UCSD-AML1 (cell line): Measurements from ENCODE around the gene UNKL.
A peak's percentile ranks its signal among the peaks of the same experiment; 100 is the strongest.

Experiments used
- DNase-seq: peaks from one replicate; lab custom pipeline; 2025; ENCODE audit not compliant: unreplicated experiment; lab: John Stamatoyannopoulos, UW

The UNKL gene

DNA sequence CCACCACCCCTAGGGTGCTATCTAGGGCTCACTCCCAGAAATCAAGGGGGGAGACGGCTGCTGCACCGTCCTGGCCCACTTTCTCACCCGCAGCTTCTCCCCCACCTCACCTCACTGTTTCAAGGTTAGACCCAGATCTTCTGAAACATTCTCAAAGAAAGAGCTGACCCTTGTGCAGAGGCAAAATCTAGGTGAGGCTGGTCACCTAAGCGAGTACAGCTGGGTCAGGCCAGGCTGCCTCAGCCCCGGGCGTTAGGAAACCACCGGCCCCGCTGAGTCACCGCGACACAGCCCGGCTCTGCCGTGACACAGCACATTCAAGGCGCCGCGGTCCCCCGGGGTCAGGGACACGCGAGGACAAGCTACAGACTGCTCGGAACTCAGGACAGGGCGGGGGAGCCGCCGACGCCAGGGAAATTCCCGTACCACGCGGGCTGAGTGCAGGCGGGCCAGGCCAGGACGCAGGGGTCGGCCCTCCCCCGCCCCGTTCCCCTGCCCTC is 35.6 kb downstream of the UNKL start:
- DNase-seq = peak; percentile 80

DNA sequence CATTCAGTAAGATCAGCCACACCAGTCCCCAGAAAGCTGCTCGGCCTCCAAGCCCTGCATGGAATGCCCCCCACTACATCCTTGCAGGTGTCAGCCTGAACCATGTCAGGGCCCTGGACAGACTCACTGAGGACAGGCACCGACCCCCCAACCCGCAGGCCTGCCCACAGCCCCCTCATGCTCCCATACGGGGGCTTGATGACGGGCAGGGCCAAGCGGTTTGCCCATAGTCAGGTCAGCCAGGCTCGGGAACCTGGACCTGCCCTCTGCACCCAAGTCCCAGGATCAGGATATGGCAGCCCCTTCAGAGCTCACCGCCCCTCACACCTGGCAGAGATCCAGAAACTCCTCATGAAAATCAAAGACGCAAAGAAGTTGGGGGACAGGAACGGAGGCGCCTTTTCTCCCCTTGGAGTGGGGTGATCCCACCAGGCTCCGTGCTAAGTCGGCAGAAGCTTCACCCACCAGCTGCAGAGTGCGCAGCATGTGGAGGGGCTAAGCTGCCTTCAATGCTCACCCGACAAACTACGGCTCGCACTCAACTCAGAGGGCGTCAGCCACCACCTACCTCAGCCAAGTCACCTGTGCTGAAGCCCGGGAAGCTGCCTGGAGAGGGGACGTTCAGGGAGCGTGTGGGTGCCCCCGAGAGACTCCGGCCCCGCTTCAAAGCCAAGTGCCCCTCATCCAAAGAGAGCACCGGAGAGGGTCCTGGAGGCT is 36.3 kb downstream of the UNKL start:
- DNase-seq = no peak

DNA sequence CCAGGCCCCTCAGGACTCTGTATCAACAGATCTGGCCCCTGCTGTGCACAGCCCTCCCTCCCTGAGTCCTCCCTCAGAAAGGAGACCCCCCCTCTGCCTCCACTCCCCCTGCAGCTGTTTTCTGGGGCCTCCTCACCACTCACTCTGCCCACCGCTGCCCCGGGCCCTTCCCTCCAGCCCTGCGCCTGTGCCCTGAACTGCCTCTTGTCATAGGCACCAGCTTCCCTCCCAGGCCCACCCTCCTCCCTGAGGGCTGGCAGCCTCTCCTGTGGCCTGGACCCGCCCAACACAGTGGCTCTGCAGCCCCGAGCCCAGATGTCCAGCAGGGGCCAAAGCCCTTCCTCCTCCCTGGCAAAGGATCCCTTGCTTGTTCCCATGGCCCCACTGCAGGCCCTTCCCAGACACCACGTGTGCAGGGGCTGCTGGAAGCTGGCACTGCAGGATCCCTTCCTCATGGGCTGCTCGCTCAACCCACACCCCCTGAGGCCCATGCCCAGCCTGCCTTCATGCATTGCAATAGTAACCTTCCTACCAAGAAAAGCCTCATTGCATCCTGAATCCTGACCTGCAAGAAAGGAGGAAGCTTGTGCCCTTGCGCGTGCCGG is 37.0 kb downstream of the UNKL start:
- DNase-seq = no peak

DNA sequence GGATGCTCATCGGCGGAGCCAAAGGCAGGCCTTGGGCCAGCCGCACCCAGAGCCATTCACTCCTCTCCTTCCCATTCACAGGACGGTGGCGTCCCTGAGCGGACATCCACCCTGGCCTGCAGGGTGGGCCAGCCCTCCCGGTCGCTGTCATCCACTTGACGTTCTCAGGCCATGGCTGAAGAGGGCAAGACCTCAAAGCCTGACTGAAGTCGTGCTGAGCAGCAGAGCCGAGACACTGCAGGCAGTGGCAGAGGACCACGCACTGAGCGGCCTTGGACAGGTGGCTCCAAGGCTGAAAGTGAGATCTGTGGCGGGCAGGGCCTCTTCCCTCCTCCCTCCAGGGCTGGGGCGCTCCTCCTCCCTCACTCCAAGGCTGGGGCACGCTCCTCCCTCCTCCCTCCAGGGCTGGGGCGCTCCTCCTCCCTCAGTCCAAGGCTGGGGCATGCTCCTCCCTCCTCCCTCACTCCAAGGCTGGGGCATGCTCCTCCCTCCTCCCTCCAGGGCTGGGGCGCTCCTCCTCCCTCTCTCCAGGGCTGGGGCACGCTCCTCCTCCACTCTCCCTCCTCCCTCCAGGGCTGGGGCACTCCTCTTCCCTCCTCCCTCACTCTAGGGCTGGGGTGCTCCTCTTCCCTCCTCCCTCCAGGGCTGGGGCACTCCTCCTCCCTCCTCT is 38.6 kb downstream of the UNKL start:
- DNase-seq = no peak

DNA sequence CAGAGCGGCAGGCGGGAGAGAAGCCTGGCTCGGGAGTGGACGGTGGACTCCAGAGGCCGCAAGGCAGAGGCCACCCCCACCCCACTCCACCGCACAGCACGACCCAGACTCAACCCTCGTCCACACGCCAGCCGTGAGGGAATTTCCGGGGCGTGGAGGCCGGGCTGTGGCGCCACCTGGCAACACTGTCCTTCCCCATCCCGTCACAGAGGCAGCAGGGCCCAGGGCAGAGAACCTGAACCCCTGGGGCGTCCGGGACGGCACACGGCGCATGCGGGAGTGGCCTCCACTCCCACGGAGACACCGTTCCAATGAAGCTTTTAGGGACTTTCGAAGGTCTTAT is 39.2 kb downstream of the UNKL start:
- DNase-seq = no peak

DNA sequence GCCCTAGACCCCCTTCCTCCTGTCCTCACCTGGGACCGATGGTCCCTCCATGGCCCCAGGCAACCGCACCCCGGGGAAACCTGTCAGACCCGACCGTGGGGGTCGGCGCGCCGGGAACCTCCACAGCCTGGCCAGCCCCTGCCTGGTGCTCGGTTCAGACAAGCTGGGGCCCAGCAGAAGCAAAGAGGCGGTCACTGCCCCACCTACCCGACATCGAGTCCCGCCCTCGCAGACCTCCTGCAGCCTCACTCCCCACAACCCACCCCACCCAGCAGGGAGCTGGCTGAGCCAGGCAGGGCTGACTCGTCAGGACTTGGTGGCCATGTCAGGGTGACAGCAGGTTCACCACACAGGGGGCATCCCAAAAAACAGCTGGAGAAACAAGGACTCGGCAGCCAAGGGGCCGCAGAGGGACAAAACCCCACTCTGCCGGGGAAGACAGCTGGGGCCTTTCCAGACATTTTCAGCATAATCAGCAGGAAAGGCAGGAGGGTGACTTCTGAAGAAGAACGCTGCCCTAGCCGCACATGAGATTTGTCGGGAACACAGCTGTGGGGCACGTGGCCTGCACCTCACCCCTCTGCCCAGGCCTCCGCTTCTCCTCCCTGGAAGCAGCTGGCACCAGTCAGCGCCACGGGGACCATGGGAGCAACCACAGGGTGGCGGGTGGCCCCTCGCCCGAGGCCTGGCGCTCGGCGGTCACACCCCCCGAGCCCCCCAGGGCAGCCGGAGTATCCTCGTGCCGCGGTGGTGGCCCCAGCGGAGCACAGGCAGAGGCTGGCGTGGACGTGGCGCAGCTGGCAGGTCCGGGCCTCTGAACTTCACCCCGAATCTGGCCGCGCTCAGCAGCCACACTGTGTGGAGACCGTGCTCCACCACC is 39.8 kb downstream of the UNKL start:
- DNase-seq = no peak

DNA sequence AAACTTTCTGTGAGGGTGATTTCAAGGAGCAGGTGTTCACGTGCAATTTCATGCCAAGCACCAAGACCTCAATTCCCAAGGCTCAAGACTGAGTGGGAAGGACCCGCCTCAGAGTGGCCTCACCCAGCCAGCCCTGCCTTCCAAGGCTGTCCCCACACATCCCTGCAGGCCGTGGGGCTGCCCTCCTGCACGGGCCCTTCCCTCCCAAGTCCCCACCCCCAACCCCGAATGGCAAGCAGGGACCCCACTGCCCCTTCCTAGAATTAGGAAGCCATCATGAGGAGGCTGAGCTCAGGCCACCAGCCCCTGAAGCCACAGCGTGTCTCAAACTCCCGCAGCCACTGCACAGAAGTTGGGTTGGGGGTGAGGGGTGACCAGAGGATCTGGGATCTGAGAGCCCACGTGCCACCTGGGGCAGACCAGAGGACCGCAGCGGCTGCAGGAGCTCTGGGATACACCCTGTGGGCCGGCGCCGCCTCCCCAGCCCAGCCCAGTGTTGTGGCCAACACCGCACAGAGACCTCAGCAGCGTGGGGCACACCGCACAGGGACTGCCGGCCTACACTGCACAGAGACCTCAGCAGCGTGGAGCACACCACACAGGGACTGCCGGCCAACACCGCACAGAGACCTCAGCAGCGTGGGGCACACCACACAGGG is 42.1 kb downstream of the UNKL start:
- DNase-seq = no peak

DNA sequence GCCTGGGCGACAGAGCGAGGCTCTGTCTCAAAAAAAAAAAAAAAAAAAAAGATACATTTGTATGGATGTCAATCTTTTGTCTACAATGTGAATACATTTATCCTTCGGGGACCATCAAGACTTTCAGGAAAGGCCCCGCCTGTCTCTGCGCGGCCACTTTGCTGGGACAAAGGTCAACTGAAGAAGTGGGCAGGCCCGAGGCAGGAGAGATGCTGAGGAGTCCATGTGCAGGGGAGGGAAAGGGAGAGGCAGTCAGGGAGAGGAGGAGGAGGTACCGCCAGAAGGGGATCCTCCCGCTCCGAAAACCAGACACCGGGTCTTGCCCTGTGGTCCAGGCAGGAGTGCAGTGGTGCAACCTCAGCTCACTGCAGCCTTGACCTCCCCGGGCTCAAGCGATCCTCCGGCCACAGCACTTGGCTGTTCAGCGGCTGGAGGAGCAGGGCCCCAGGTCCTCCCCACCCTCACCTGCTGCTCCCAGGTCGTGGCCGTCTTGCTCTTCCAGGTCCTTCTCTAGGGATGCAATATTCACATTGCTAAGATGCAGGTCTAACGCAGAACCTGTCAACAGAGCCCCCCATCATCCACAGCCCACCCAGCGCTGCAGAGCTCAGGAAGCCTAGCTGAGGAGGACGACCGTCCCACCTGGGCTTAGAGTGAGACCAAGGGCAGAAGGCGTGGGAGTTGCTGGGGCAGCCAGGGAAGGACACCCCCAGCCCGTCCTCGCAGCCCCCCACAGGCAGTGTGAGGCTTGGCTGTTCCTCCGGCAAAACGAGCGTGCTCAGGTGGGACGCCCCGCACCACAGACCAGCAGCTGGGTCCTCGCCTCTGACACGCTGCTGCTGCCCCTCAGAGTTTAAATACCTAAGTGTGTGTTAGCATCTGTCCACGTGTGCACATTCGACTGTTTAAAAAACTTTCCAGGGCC is 43.2 kb downstream of the UNKL start:
- no peak for DNase-seq

DNA sequence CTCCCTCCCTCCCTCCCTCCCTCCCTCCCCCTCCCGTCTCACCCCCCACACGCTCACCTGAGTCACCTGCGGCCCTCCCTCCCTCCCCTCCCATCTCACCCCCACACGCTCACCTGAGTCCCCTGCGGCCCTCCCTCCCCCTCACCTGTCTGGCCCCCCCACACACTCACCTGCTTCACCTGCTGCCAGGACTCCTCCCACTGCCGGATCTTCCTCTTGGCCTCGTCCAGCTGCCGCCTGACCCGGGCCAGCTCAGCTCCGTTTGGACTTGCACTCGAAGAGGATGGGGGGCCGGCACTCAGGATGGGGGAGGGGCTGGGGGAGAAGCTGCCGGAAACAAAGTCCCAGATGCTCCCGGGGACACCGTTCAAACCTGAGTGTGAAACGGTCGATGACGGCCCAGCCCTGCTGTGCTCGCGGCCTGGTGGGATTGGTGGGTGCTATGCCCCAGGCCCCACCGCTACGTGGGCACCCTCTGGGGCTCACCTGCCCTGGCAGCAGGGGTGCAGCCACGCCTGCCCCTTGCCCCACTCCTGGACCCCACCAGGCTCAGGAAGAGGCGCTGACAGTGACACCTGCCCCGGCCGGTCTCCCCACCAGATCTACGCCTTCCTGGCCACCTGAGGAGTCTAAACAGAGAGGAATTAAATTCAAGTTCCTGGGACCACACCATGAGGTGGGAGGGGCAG is 46.9 kb downstream of the UNKL start:
- no peak for DNase-seq

DNA sequence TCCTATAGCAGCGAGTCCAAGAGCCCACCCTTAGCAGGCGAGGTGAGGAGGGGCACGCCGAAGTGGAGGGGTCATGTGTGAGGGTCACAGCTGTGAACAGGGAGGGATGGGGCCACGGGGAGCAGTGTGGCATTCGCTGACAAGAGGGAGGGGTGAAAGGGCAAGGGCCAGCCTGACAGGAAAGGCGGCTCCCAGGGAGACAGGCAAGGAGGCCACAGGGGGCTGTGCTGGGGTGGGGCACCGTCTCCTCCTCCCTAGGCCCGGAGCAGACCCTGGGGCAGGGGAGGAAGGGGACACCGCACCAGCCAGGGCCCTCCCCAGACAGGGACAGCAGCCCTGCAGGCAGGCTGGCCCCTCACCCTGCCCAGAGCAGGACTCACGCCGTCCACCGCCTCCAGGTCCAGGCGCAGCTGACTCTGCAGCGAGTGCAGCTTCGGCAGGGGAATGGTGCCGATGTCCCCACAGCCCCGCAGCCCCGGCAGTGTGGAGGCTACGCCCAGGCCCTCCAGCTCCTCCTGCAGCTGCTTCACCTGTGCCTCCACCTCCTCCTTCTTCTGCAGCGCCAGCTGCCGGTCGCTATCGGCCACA is 47.7 kb downstream of the UNKL start:
- no peak for DNase-seq

DNA sequence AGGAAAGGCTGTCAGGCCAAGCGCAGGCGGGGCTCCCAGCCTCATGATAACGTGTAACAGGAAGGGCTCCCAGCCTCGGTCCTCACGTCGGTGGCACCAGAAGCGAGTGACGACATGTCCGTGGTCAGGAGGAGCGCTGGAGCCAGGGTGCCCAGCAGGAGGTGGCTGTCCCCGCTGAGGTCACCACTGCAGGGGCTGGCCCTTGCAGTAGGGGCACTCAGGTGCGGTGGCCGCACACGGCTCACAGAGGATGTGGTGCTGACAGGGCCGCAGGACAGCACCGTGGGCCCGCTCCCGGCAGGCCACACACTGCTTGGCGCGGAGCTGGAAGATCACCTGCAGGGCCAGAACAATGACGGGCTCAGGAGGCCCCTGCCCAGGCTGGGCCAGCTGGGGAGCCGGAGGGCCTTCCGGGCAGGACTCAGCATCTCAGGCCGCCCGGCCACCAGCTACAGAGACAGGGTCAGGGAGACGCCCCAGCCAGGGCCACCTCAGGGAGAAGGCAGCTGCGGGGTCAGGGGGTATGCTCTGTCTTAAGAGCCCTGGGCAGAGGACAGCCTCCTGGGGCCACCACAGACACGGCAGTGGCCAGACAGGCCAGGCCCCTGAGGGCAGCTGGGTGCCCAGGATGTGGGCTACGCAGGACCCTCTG is 48.3 kb downstream of the UNKL start:
- no peak for DNase-seq

DNA sequence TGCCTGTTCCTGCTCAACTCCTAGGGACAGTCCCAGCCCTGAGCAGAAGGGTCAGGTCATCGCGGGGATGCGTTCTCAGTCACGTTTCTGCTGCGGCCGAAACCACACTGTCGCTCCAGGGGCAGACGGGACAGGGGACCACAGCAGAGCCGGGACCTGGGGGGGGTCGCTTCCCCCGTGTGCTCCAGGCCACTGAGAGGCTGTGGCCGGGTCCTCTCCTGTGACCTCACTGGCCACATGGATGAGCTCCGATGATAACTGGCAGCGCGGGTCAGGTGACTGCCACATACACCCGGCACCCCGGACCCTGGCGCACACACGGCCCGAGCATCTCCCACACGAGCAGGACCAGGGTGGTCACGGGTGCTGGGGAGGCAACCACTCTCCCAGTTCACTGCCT is 50.0 kb downstream of the UNKL start:
- DNase-seq = no peak

DNA sequence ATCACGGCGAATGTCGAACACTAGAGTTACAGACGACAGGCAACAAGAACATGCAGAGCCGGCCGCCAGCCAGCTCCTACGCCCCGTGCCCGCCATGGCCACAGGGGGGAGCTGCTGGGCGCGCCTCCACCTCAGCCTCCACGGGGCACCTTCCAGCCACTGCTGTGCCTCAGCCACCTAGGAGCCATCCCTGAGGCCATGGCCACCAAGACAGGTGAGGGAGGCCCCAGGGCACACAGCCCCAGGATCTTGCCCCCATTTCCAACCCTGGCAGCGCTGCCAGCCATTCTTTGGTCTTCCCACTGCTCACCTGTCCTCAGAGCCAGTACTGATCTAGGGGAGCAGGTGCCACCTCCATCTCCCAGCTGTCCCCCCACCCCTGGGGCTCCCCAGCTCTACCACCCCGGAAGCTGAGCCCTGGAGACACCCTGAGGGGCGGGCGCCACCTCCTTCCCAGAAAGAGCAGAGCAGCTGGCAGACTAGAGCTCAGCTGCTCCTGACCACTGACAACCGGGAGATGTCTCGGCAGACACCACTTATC is 50.9 kb downstream of the UNKL start:
- peak; percentile 58 for DNase-seq

DNA sequence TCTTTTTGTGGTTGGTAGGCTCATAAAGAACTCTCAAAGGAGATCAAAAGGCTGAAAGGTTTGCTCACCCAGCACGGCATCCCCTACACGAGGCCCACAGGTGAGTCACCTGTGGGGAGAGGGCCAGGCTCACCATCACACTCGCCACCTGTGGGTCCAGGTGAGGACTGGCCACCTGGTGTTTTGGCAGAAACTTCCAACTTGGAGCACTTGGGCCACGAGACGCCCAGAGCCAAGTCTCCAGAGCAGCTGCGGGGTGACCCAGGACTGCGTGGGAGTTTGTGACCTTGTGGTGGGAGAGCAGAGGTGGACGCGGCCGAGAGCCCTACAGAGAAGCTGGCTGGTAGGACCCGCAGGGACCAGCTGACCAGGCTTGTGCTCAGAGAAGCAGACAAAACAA is 51.7 kb downstream of the UNKL start:
- no peak for DNase-seq

DNA sequence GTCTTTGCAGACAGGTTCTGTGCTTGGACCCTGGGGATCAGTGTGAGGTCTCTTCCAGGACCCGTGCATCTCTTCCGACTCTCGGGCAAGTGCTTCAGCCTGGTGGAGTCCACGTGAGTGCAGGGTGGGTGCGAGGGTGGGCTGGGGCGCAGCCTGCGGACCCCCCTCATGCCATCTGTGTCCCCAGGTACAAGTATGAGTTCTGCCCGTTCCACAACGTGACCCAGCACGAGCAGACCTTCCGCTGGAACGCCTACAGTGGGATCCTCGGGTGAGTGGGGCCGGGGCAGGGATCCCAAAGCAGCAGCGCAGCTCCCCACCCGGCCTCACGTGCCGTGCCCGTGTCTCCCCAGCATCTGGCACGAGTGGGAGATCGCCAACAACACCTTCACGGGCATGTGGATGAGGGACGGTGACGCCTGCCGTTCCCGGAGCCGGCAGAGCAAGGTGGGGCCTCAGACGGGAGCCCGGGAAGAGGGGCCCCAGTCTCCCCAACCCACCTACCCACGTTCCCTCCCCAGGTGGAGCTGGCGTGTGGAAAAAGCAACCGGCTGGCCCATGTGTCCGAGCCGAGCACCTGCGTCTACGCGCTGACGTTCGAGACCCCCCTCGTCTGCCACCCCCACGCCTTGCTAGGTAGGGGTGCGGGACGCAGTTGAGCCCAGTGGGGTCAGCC is 52.7 kb downstream of the UNKL start:
- no peak for DNase-seq

DNA sequence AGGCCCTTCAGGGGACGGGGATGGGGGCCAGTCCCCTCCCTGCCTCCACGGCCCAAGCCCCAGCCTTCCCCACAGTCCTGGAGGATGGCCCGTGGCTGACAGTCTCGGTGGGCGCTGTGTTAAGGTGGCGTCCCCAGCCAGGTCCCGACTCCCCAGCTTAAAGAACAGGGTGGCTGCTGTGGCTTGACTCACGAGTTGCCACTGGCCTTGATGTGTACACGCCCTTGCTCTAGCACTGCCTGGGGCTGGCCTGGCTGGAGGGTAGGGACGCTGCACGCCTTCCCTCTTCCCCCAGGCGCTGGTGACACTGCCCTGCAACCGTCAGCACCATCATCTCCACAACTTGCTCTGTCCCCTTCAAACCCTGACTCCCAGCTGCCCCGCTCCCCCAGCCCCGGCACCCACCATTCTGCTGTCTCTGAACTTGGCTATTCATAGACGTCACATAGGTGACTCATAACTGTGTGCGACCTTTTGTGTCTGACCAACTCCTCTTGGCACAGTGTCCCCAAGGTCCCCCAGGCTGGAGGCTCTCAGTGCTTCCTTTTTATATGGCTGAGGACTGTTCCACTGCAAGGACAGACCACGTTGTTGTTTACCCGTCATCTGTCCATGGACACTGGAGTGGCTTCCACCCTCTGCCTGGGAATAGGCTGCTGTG is 56.5 kb downstream of the UNKL start:
- DNase-seq = no peak
